ENCODE measurements around the gene ALDH1A1. TPM values are rescaled to one million over a fixed set of nuclear protein-coding genes. Genes with fewer than 3 reads are reported as not detected.

The ALDH1A1 gene
- total and polyA plus RNA-seq, 9 of the 15 experiments (the other 6 are each of a cell fraction or from before 2014, with no cell fraction given): 1.8 to 86.3 (median 24.4) TPM

DNA sequence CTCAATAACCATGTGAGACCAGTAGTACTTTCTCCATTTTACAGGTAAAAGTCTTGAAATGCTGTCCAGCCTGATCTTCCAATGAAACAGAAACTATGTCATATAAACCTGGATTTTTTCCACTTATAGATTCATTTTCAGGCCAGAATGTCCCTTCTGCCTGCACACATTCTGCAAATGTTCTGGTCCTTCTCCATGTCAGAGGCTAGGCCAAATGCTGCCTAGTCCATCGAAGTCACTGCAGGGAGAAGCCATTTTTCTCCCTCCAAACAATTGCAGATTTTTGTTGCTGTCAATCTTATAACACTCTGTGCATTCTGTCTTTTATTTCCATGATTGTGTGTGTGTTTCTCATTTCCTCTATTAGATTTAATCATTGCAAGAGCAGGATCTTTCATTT is 59.4 kb downstream of the ALDH1A1 start (continued):
- TF ChIP-seq AFF1 (IDR thresholded peaks at IDR 0.05; ENCODE audit: low read depth in 1 of 2, partially characterized antibody in 2 of 2) (no peak), POLR3A (IDR thresholded peaks at IDR 0.05; ENCODE audit: borderline replicate concordance, extremely low read depth, insufficient read depth, insufficient read length) (no peak), ZNF561 (CRISPR knock-in tag; conservative IDR thresholded peaks at IDR 0.05) (no peak)

DNA sequence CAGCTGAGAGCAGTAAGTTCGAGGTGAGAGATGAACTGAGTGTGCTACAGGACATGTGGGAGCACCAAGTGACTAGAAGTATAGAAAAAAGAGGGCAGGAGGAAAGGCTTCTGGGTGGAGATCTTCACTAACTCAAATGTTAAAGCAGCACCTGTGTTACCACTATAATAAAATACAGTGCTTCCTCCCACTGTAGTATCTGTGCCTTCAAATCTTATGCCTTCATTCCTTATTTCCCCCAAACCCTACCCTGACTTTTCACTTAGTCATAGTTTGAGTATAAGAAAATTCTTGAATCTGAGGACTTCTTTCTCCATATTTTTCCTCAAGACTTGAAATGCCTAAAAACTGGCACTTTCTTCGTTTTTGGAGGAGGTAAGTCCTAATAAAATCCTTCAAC is 61.8 kb downstream of the ALDH1A1 start:
- Histone ChIP-seq H3K9me3 (replicated peaks; ENCODE audit: control insufficient read depth, insufficient read depth, low read depth, low read length) (no peaks in the 10 kb centered on the region), H3K4me3 (no peak overlapping the region), H3K9ac (ENCODE audit: insufficient read depth in 1 of 2, low read depth in 2 of 2, low read length in 2 of 2) (no peak overlapping the region), H3K9me1 (ENCODE audit: control insufficient read depth, insufficient read depth, low read length) (no peaks in the 10 kb centered on the region), H3K79me2 (ENCODE audit: control insufficient read depth, insufficient read depth, low read length) (no peaks in the 10 kb centered on the region), H3K27me3 (ENCODE audit: control insufficient read depth in 2 of 2, insufficient read depth in 2 of 2, low read length in 2 of 2) (no peaks in the 10 kb centered on the region), H2AFZ (ENCODE audit: low read depth, low read length) (0 out of 2 replicates have a peak overlapping the region, but pooled peaks have one; percentile 32), H3K36me3 (ENCODE audit: control insufficient read depth, insufficient read depth, low read length) (no peaks in the 10 kb centered on the region), H3K27ac (ENCODE audit: extremely low read depth, low read depth, low read length) (no peak overlapping the region), H3K4me1 (replicated peaks in 1 of 2; ENCODE audit: control insufficient read depth in 2 of 2, insufficient read depth in 2 of 2, low read length in 2 of 2) (no peaks in the 10 kb centered on the region), H3K4me2 (ENCODE audit: insufficient read depth, low read length) (no peak overlapping the region), H4K20me1 (replicated peaks; ENCODE audit: control insufficient read depth, insufficient read depth, low read length) (no peaks in the 10 kb centered on the region)
- no peak for TF ChIP-seq HNRNPLL (IDR thresholded peaks at IDR 0.05; ENCODE audit: low read depth, low read length, poor library complexity, severe bottlenecking)
- TF ChIP-seq POLR2A (conservative IDR thresholded peaks at IDR 0.05): no peak
- TF ChIP-seq NFE2 (IDR thresholded peaks at IDR 0.05; ENCODE audit: low read depth): no peak
- TF ChIP-seq TEAD2 (tag; IDR thresholded peaks at IDR 0.05): no peak
- TF ChIP-seq ZNF12 (CRISPR knock-in tag; IDR thresholded peaks at IDR 0.05): no peak
- no peak for TF ChIP-seq TAF1 (IDR thresholded peaks at IDR 0.05; ENCODE audit: control insufficient read depth, extremely low read depth, insufficient read depth, low read length, severe bottlenecking)
- CTCF ChIA-PET (ENCODE audit: low intra/inter-chr PET ratio): no interaction called here
- POLR2A ChIA-PET: no interaction called here
- WGBS (ENCODE audit: insufficient coverage, low coverage, missing lambda C conversion rate): 12% methylated on average over 2 of the region's 2 CpGs
- DNase-seq (ENCODE audit: extremely low read depth in 1 of 4, low spot score in 3 of 4): no peak
- in situ Hi-C loops (cut with MboI) (no loop called here), intact Hi-C loops (cut with micrococcal nuclease) (no loop called here)
- BruUV-seq (replicated peaks): no TSS peak
- ATAC-seq: no peak
- FAIRE-seq: no peak
